Heart right ventricle (tissue), 16 donors: ENCODE results near the gene DIS3L2. TPM values are rescaled to one million over a fixed set of nuclear protein-coding genes. Genes with fewer than 3 reads are reported as not detected.

Experiments
- ATAC-seq, 8 donors: fragments of 200-7000 bp; cut with Tn5 transposase; one replicate each; pipeline ENCODE4 v1.9.1; 2020; ENCODE audit warnings: mild to moderate bottlenecking in 8 of 8, moderate library complexity in 8 of 8, moderate number of reproducible peaks in 1 of 8
- DNase-seq, 2 donors: peaks; one replicate each; pipeline ENCODE4 v3.0.0-alpha.2; 2020
- H3K27ac ChIP-seq, 10 donors: fragments of 200-600 bp; sonication (generic) in 2 of 10; one replicate each; pipeline versions ENCODE4 v1.5.0 to v1.8.0; 2020 to 2022; ENCODE audit warnings: mild to moderate bottlenecking in 3 of 10
- H3K27me3 ChIP-seq, 7 donors: fragments of 200-600 bp; one replicate each; pipeline ENCODE4 v1.8.0; 2021 to 2022; ENCODE audit warnings: mild to moderate bottlenecking in 2 of 7
- H3K36me3 ChIP-seq, 9 donors: fragments of 200-600 bp; sonication (generic) in 1 of 9; one replicate each; pipeline versions ENCODE4 v1.5.0 to v1.8.0; 2020 to 2022; ENCODE audit warnings: mild to moderate bottlenecking in 2 of 9
- H3K4me1 ChIP-seq, 9 donors: fragments of 200-600 bp; sonication (generic) in 1 of 9; one replicate each; pipeline versions ENCODE4 v1.5.0 to v1.8.0; 2020 to 2022; ENCODE audit warnings: mild to moderate bottlenecking in 4 of 9
- H3K4me3 ChIP-seq, 10 donors: fragments of 200-600 bp; sonication (generic) in 2 of 10; one replicate each; pipeline versions ENCODE4 v1.5.0 to v1.8.0; 2020 to 2022; ENCODE audit warnings: mild to moderate bottlenecking in 7 of 10, moderate library complexity in 2 of 10
- H3K9me3 ChIP-seq, 11 donors: fragments of 200-600 bp in 10 of 11; sonication (generic) in 2 of 11; one replicate each; pipeline versions ENCODE4 v1.5.0 to v1.8.0; 2013 to 2022; ENCODE audit warnings: mild to moderate bottlenecking in 2 of 11, control low read depth in 1 of 11, moderate library complexity in 1 of 11
- CTCF ChIP-seq, 9 donors: fragments of 200-600 bp; sonication (generic) in 2 of 9; IDR thresholded peaks; one replicate each; pipeline versions ENCODE4 v1.5.0 to v1.8.0; 2021 to 2022; ENCODE audit warnings: antibody characterized with exemption in 9 of 9, mild to moderate bottlenecking in 5 of 9, moderate library complexity in 1 of 9
- WGBS, 2 donors: extraction: QIAGEN DNeasy Blood & Tissue Kit; methylation state at CpG; one replicate each; pipeline ENCODE4 v1.1.7; 2013; ENCODE audit warnings: inconsistent platforms in 1 of 2; 5-methylcytosine and 5-hydroxymethylcytosine counted together
- intact Hi-C, 10 donors: fragments of 100-400 bp; cut with DNase I; formaldehyde crosslinking; loops; one replicate each; pipeline versions ENCODE4 v1.11.1 to v1.14.2; 2022
- polyA plus RNA-seq, 2 donors: library from polyadenylated mRNA; stranded (reverse); fragments of 200-250 nt; gene quantifications; one replicate each; pipeline ENCODE4 v1.2.3, GENCODE V29; 2013
- total RNA-seq, 10 donors: library from RNA; stranded (reverse); fragmentation: NEBNext Ultra II Directional in 3 of 10; extraction: Animal tissue kit (Norgen Biotek cat#: 25700) in 3 of 10; gene quantifications; one replicate each; pipeline versions ENCODE4 v1.2.1 to v1.2.4, GENCODE V29; 2021 to 2023
- donor health status: Arrhythmogenic right ventricular cardiomyopathy.
- donor health status: ischemic (EF 13 %, LVEDD 7.1; RV severe dilation, severe dysfunction).
- donor health status: healthy with polysubstance abuse.
- donor health status: DM: no; HTN: yes; CAD: no.
- donor health status: DM: no; HTN: no; CAD: no.
- donor health status: ischemic (EF 25% LVEDD 6.9; RV normal size, moderate dysfunction).
- donor health status: ischemic (EF 25% LVEDD 5.7; RV mildly dilated, moderate dysfunction).
- donor health status: healthy.
- donor health status: DM: yes; HTN: yes; CAD: no.
- donor health status: Ischemic cardiomyopathy.
- donor health status: ischemic (EF 35%, LVEDD 5.7; RV mildly dilated, moderate dysfunction).
- donor health status: nonischemic (EF 11% LVEDD 7.7; RV severe dilation, severe dysfunction).
- donor health status: DM: yes; HTN: yes; CAD: no.
- donor health status: PGD.
- donor health status: ischemic (EF 29% LVEDD 5.4; RV normal size, mild dysfunction).
- donor health status: nonischemic (EF 23%, LVEDD 6.1; RV moderate dilation, normal function).

The DIS3L2 gene
- total and polyA plus RNA-seq, 12 donors = 9.5 to 24.5 (median 18.5) TPM

DNA sequence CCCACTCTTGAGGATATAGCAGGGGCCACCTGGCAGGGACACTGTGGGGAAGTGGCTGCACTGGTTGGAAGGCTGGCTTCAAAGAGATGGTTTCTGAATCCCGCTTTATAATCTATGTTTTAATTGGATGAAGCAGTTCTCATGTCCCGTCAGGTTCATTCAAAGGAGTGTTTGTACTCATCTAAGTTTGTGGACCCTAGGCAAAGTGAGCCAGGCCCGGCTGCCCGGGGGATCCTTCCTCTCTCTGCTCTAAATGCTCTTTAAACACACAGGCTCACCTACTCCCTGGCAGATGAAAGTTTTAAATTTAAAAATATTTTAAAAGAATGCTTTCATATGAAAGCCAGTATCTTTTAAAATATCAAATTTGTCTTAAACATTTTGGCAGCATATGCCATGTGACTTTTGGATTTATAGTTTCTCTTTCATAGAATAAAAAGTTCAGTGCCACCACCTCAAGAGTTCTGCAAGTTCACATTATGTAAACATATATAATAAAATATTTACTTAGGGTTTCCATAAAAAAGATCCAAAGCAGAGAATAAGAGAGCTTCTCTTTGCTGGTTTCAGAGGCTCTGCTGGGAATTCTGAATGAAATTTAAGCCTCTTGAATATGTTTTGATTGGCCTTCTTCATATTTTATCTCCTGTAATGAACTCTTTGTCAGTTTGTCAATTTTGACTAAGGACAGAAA lies 273.6 kb downstream of the DIS3L2 start:
- H3K27me3 ChIP-seq = no peaks in the 10 kb centered on the region
- no peak for DNase-seq
- H3K4me3 ChIP-seq = no peak overlapping the region
- H3K9me3 ChIP-seq = no peaks in the 10 kb centered on the region
- intact Hi-C loops = no loop called here
- H3K4me1 ChIP-seq = peaks cover 0 to 4% (median 0%) of the 10 kb centered on the region in 9 donors
- 85 to 90% methylated on average over 4 of the region's 4 CpGs for WGBS, 2 donors
- no peak for ATAC-seq
- no peak overlapping the region for H3K27ac ChIP-seq
- H3K36me3 ChIP-seq = peaks cover 0 to 20% (median 0%) of the 10 kb centered on the region in 9 donors
- TF ChIP-seq CTCF (IDR thresholded peaks at IDR 0.05) = no peak

DNA sequence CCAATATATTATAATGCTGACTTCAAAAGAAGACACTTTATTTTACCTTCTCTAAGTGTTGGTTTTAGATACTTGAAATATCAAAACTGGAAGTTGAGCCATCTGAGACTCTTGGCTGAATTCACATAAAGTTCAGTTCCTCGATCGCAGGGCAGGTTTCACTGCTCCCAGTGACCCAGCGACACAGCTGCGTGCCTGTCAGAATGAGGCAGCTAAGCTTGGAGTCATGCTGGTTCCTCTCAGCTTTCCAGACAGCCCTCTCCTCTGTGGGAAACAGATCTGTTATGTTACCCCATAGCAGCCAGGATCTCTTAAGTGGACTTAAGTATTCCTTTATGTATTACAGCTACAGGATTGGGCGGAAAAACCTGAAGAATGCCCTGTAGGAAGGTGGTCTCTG lies 274.2 kb downstream of the DIS3L2 start:
- TF ChIP-seq CTCF (IDR thresholded peaks at IDR 0.05) = no peak
- H3K27ac ChIP-seq = no peak overlapping the region
- no peaks in the 10 kb centered on the region for H3K9me3 ChIP-seq
- peaks cover 0 to 26% (median 0%) of the 10 kb centered on the region in 9 donors for H3K36me3 ChIP-seq
- no peak for ATAC-seq
- H3K27me3 ChIP-seq = no peaks in the 10 kb centered on the region
- H3K4me1 ChIP-seq = no peaks in the 10 kb centered on the region
- H3K4me3 ChIP-seq = no peak overlapping the region
- intact Hi-C loops = no loop called here
- 80 to 81% methylated on average over 5 of the region's 5 CpGs for WGBS, 2 donors
- DNase-seq = no peak

DNA sequence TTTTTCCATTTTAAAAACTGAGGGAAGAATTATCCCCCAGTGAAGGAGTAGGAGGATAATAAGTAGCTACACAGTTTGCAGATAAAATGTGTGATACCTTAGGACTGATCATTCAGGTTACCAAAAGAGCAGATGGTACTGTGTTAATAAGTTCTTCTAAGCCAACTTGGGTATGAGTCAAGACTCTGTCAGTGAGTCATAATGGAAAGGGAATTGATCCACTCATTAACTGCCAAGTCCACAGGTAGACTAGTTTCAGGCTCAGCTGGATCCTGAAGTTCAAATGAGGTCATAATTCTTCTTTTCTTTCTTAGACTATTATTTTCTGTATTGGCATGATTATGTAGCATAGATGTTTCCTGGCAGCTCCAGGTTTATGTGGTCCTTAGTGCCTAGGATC lies 274.7 kb downstream of the DIS3L2 start:
- Histone ChIP-seq H3K36me3 (peaks cover 0 to 29% (median 0%) of the 10 kb centered on the region in 9 donors), H3K27me3 (no peaks in the 10 kb centered on the region), H3K4me3 (no peak overlapping the region), H3K27ac (no peak overlapping the region), H3K4me1 (no peaks in the 10 kb centered on the region), H3K9me3 (no peaks in the 10 kb centered on the region)
- intact Hi-C loops = no loop called here
- TF ChIP-seq CTCF (IDR thresholded peaks at IDR 0.05) = no peak
- ATAC-seq = no peak
- no peak for DNase-seq

DNA sequence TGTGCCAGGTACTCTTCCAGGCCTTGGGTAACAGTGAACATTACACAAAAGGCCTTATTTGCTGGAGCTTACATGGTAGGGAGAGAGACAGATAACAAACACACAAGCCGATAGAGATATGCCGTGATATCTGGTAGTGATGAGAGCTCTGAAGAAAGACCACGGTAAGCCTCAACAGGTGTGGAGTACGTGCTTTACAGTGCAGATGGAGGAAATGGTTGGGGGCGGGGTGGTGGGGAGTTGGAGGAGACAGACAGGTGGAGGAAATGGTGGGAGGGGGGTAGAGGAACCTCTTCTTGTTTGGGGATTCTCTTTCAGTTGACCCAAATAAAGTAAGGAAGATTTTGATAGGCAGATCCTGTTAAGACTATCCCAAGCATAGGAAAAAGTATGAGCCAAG lies 276.0 kb downstream of the DIS3L2 start:
- H3K9me3 ChIP-seq = no peaks in the 10 kb centered on the region
- H3K36me3 ChIP-seq = peaks cover 0 to 29% (median 0%) of the 10 kb centered on the region in 9 donors
- DNase-seq (no peak), ATAC-seq (no peak)
- no peak overlapping the region for H3K4me3 ChIP-seq
- no peak for TF ChIP-seq CTCF (IDR thresholded peaks at IDR 0.05)
- H3K27me3 ChIP-seq = no peaks in the 10 kb centered on the region
- H3K4me1 ChIP-seq = no peaks in the 10 kb centered on the region
- WGBS, 2 donors = 88 to 93% methylated on average over 5 of the region's 5 CpGs
- intact Hi-C loops = no loop called here
- H3K27ac ChIP-seq = no peak overlapping the region
